Natural killer cell (primary cell): ENCODE measurements around the gene DPP4. TPM values are rescaled to one million over a fixed set of nuclear protein-coding genes. Genes with fewer than 3 reads are reported as not detected.

ENCODE experiments used
- ATAC-seq, 3 donors: fragments of 150-1000 bp in 2 of 3; fragments of 200-7000 bp in 1 of 3; cut with Tn5 transposase; 1 replicate in 1 of 3; 2 replicates in 2 of 3; pipeline ENCODE4 v1.10.0; 2021; ENCODE audit warnings: mild to moderate bottlenecking in 2 of 3, moderate library complexity in 2 of 3
- DNase-seq, 2 donors: peaks; one replicate each; pipeline versions ENCODE4 v3.0.0 to v3.0.0-alpha.2; 2013 to 2021; ENCODE audit warnings: mixed read lengths in 1 of 2
- H3K27ac ChIP-seq: one replicate; pipeline ENCODE4 v1.5.1; 2013; ENCODE audit warnings: mild to moderate bottlenecking, low read length
- H3K27me3 ChIP-seq: one replicate; pipeline ENCODE4 v1.6.1; 2013; ENCODE audit warnings: low read length; ENCODE audit not compliant: control insufficient read depth, insufficient read depth
- H3K36me3 ChIP-seq: one replicate; pipeline ENCODE4 v1.6.1; 2013; ENCODE audit warnings: low read length; ENCODE audit not compliant: control insufficient read depth, insufficient read depth
- H3K4me1 ChIP-seq: one replicate; pipeline ENCODE4 v1.6.1; 2013; ENCODE audit warnings: low read length; ENCODE audit not compliant: control insufficient read depth, insufficient read depth
- H3K4me3 ChIP-seq: one replicate; pipeline ENCODE4 v1.5.1; 2013; ENCODE audit warnings: low read length
- H3K9me3 ChIP-seq: one replicate; pipeline ENCODE4 v1.6.1; 2013; ENCODE audit warnings: low read length; ENCODE audit not compliant: control insufficient read depth, insufficient read depth
- H3K27ac Mint-ChIP-seq, 2 donors: one replicate each; pipeline ENCODE4 v1.8.0; 2022; ENCODE audit warnings: mild to moderate bottlenecking in 2 of 2, mixed read lengths in 2 of 2, moderate library complexity in 1 of 2
- H3K27me3 Mint-ChIP-seq, 2 donors: one replicate each; pipeline ENCODE4 v1.8.0; 2022; ENCODE audit warnings: low read depth in 2 of 2, mixed read lengths in 2 of 2
- H3K36me3 Mint-ChIP-seq: one replicate; pipeline ENCODE4 v1.8.0; 2022; ENCODE audit warnings: mixed read lengths
- H3K4me1 Mint-ChIP-seq, 2 donors: one replicate each; pipeline ENCODE4 v1.8.0; 2022; ENCODE audit warnings: mixed read lengths in 2 of 2
- H3K4me3 Mint-ChIP-seq: one replicate; pipeline ENCODE4 v1.8.0; 2022; ENCODE audit warnings: mild to moderate bottlenecking, moderate library complexity, mixed read lengths
- H3K9me3 Mint-ChIP-seq, 2 donors: one replicate each; pipeline ENCODE4 v1.8.0; 2022; ENCODE audit warnings: mixed read lengths in 2 of 2
- CTCF ChIP-seq: fragments of 200-600 bp; IDR thresholded peaks from one replicate; pipeline ENCODE4 v1.8.0; 2022; ENCODE audit warnings: antibody characterized with exemption
- WGBS: methylation state at CpG from one replicate; pipeline ENCODE4 v1.1.7; 2013; ENCODE audit warnings: missing lambda C conversion rate; ENCODE audit not compliant: insufficient coverage; 5-methylcytosine and 5-hydroxymethylcytosine counted together
- intact Hi-C: fragments of 100-400 bp; cut with micrococcal nuclease; formaldehyde crosslinking; loops from one replicate; pipeline ENCODE4 v1.14.2; 2022
- total RNA-seq, 4 donors: library from RNA; stranded (reverse); fragments of 120-200 nt in 1 of 4; gene quantifications; one replicate each; pipeline versions ENCODE4 v1.2.3 to v1.2.4, GENCODE V29; 2013 to 2022

The DPP4 gene
- total RNA-seq, 3 donors from 2014 or later (not counting 1 experiment from before 2014, with no cell fraction given): 1.8 to 2.3 (median 1.8) TPM

- Mint-ChIP-seq H3K27ac (no peak overlapping the region), H3K9me3 (no peaks in the 10 kb centered on the region), H3K27me3 (peaks cover 0 to 2% of the 10 kb centered on the region in 2 donors), H3K4me1 (peaks cover 22 to 27% of the 10 kb centered on the region in 2 donors), H3K4me3 (no peak overlapping the region), H3K36me3 (no peaks in the 10 kb centered on the region)
- H3K36me3 ChIP-seq: no peaks in the 10 kb centered on the region
- ATAC-seq (no peak), DNase-seq (no peak)
- no peaks in the 10 kb centered on the region for H3K27me3 ChIP-seq
- no peaks in the 10 kb centered on the region for H3K9me3 ChIP-seq
- intact Hi-C loops: no loop called here
- H3K4me1 ChIP-seq: peaks cover 6% of the 10 kb centered on the region
- H3K4me3 ChIP-seq: no peak overlapping the region
- no CpG with 5 or more reads among the region's 2 CpGs for WGBS
- no peak for TF ChIP-seq CTCF
- no peak overlapping the region for H3K27ac ChIP-seq
These were observed 64.5 kb downstream of the DPP4 start for GRCh38 chr2:162009543-162009942.

GRCh38 chr2:162007447-162008040, 66.5 kb downstream of the DPP4 start:
- Mint-ChIP-seq H3K27me3 (no peaks in the 10 kb centered on the region), H3K27ac (no peak overlapping the region), H3K9me3 (no peaks in the 10 kb centered on the region), H3K36me3 (no peaks in the 10 kb centered on the region), H3K4me1 (peaks cover 9 to 11% of the 10 kb centered on the region in 2 donors), H3K4me3 (no peak overlapping the region)
- ATAC-seq (no peak), DNase-seq (peak in 1 of 2 donors; percentile 61)
- H3K36me3 ChIP-seq: no peaks in the 10 kb centered on the region
- no peak overlapping the region for H3K4me3 ChIP-seq
- no peaks in the 10 kb centered on the region for H3K27me3 ChIP-seq
- H3K4me1 ChIP-seq: no peaks in the 10 kb centered on the region
- peak; percentile 70 for TF ChIP-seq CTCF
- no CpG with 5 or more reads among the region's 3 CpGs for WGBS
- intact Hi-C loops: no loop called here
- no peaks in the 10 kb centered on the region for H3K9me3 ChIP-seq
- H3K27ac ChIP-seq: no peak overlapping the region

GRCh38 chr2:162006337-162006736, 67.7 kb downstream of the DPP4 start:
- H3K4me3 Mint-ChIP-seq: no peak overlapping the region
- no peaks in the 10 kb centered on the region for H3K36me3 Mint-ChIP-seq
- Histone ChIP-seq H3K9me3 (no peaks in the 10 kb centered on the region), H3K4me1 (no peaks in the 10 kb centered on the region), H3K27ac (no peak overlapping the region), H3K27me3 (no peaks in the 10 kb centered on the region), H3K4me3 (no peak overlapping the region), H3K36me3 (no peaks in the 10 kb centered on the region)
- no peaks in the 10 kb centered on the region for H3K9me3 Mint-ChIP-seq
- DNase-seq (no peak), ATAC-seq (no peak)
- H3K27me3 Mint-ChIP-seq: no peaks in the 10 kb centered on the region
- intact Hi-C loops: no loop called here
- no peak overlapping the region for H3K27ac Mint-ChIP-seq
- TF ChIP-seq CTCF: no peak
- H3K4me1 Mint-ChIP-seq: no peaks in the 10 kb centered on the region

DNA sequence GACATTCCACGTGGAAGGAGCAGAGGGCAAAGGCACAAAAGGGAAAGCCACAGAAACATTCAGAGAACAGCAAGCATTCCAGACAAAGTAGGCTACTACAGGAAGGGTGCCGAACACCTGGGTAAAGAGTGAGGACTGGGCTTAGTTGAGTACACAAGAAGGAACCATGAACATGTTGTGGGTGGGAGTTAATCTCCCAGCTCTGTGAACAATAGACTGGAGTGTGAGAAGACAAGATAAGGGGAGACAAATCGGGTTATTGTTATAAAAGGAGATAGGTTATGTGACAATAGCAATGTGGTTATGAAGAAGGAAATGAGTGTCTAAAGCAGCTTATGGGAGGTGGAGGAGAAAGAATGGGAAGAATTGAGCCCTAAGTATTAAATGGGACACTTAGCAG, 70.0 kb downstream of the DPP4 start:
- H3K27ac Mint-ChIP-seq: no peak overlapping the region
- no peak for TF ChIP-seq CTCF
- H3K36me3 Mint-ChIP-seq: no peaks in the 10 kb centered on the region

More for the DNA sequence above, 70.0 kb downstream of the DPP4 start:
- Histone ChIP-seq H3K27ac (no peak overlapping the region), H3K9me3 (no peaks in the 10 kb centered on the region), H3K27me3 (no peaks in the 10 kb centered on the region), H3K36me3 (no peaks in the 10 kb centered on the region), H3K4me1 (no peaks in the 10 kb centered on the region), H3K4me3 (no peak overlapping the region)
- DNase-seq (no peak), ATAC-seq (no peak)
- no peaks in the 10 kb centered on the region for H3K4me1 Mint-ChIP-seq
- no peak overlapping the region for H3K4me3 Mint-ChIP-seq
- H3K9me3 Mint-ChIP-seq: no peaks in the 10 kb centered on the region
- H3K27me3 Mint-ChIP-seq: no peaks in the 10 kb centered on the region
- intact Hi-C loops: no loop called here
- 68% methylated on average over 3 of the region's 3 CpGs for WGBS
